Middle frontal gyrus (tissue), 1 donor: ENCODE data around the gene TP53AIP1.

Experiments used
- DNase-seq: peaks from one replicate; pipeline ENCODE4 v3.0.0-alpha.2; 2015; ENCODE audit warnings: low spot score; ENCODE audit errors: extremely low spot score

TP53AIP1 gene

DNA sequence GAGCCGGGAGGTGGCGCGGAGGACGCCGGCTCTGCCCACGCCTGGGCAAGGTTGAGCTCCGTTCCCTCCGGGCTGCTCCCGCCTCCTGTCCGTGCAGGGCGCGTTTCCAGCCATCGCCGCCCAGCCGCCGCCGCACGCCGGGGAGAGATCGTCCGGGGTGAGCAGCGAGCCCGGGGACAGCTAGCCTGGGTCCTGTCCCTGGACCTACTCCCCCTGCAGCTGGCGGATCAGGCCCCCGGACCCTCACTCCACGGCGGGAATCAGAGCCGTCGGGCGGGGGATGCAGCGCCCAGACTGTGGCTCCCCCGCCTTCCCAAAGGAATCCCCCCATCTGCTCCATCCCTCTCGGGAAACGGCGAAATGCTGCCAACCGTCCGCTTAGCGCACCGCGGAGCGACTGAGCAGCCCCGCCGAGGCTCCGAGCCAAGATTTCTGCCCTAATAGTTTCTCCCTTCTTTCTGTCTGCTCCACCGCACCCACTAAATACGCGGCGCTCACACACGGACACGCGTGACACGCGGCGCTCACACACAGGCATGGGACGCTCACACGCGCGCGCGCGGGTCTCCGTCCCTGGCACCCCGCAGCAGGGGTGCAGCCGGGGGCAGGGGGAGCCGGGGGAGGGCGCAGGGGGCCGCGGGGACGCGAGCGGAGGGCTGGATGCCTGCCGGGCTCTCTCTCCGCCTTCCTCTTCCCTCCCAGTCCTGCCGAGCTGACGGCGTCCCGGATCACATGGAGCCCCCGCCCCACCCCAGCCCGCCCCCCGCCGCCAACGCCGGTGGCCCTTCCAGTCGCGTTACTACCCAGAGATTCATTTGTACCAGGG, 51.9 kb downstream of the TP53AIP1 start, which contains the start of gene KCNJ5:
Gene KCNJ5 (plus strand): TSS at position 814 of the 826 bp plus-strand sequence. CDS start 19,918 bp downstream, outside the sequence.
- DNase-seq: no peak

DNA sequence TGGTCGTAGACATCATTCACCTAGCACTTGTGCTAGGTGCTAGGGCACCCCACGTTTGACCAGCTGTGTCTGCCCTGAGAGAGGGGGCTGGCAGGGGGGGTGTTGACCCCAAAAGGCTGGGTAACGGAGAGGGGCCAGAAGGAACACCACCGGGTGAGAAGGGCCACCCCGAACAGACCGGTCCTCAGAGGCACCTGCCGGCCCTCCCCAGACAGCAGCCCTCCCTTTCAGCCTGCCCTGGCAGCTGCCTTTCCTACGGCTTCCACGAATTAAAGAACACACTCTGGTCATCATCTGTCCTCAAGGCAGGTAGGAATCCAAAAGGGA, 52.5 kb downstream of the TP53AIP1 start:
- no peak for DNase-seq

- no peak for DNase-seq
Measured at GRCh38 chr11:128889657-128890213, 52.9 kb downstream of the TP53AIP1 start.

DNA sequence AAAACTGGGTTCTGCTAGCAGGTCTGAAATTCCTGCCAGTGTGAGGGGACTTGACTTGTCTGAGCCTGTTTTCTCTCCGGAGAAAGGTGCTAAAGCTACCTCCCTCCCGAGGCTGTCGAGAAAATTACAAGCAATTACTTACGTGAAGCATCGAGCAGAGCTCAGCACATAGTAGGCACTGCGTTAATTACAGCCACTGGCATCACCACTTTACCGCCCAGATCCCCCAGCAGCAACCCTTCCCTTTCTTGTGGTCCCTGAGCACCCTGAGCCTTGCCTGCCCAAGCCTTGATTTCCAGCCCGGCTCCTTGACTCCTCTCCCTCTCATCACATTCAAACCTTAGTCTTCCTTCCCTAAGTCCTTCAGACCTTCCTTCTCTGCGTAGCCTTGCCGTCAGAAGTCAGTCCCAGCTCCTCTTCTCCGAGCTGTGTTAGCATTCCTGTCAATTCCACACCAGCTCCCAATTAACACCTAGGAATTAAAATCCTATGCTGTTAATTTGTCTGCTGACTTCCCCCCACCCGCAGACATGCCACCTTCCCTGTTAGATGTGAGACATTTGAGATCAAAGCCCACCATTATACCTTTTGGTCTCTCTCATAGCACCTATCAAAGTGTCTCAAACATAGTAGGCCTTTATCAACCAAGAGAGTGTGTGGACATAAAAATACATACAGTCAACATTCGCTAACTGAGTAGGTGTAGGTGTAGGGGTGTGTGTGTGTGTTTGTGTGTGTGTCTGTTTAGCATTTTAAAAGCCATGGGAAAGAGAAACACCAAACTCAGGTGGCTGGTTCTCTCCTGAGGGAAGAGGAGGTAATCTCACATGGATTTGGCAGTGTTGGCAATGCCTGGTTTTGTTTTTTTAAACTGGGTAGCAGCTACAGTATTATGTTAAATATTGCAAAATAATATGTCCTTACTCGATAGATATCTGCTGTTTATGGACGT, 54.4 kb downstream of the TP53AIP1 start:
- DNase-seq: no peak

- DNase-seq: no peak
Measured at GRCh38 chr11:128886406-128887124, 56.1 kb downstream of the TP53AIP1 start.
